Adrenal gland (tissue), 5 donors: Measurements from ENCODE around the gene ZNF428.

Source experiments
- CTCF ChIP-seq, 6 experiments: fragments of 450-650 bp in 4 of 6; fragments of 200-600 bp in 2 of 6; sonication (generic) in 1 of 6; IDR thresholded peaks; 1 replicate in 5 of 6; 2 replicates in 1 of 6; pipeline versions ENCODE4 v1.5.1 to v1.8.0; 2016 to 2021; ENCODE audit warnings: antibody characterized with exemption in 6 of 6, mild to moderate bottlenecking in 2 of 6, moderate library complexity in 1 of 6
- POLR2A ChIP-seq, 2 donors: fragments of 450-650 bp; IDR thresholded peaks; one replicate each; pipeline ENCODE4 v1.6.1; 2017; ENCODE audit warnings: antibody characterized with exemption in 2 of 2, mild to moderate bottlenecking in 2 of 2, moderate library complexity in 1 of 2
- donor health status: DM: no; HTN: no; CAD: no.

- TF ChIP-seq POLR2A (IDR thresholded peaks at IDR 0.05) (no peak), CTCF (IDR thresholded peaks at IDR 0.05) (no peak)
Measured at GRCh38 chr19:43626838-43627237, 7.4 kb upstream of the ZNF428 start.
